ENCODE data around the gene YOD1.

The YOD1 gene

GRCh38 chr1:207050480-207051190 is 373 bp downstream of the YOD1 start:
- TF ChIP-seq EZH2 (IDR thresholded peaks at IDR 0.05; ENCODE audit: borderline replicate concordance, low read length): no peak
- no peak for TF ChIP-seq CTCF (IDR thresholded peaks at IDR 0.05; ENCODE audit: low read length)
- peak overlapping the region; percentile 61 for H3K27ac ChIP-seq (ENCODE audit: low read depth, low read length, poor library complexity, severe bottlenecking)
- H3K27me3 ChIP-seq (ENCODE audit: insufficient read depth, low read length): no peaks in the 10 kb centered on the region
- no peaks in the 10 kb centered on the region for H3K9me3 ChIP-seq (ENCODE audit: low read length)
- H4K20me1 ChIP-seq (ENCODE audit: insufficient read depth, low read length): no peaks in the 10 kb centered on the region; the same call in 1 of the 2 replicates
- peak overlapping the region; percentile 91 for H3K4me2 ChIP-seq (ENCODE audit: low read length)
- peak overlapping the region; percentile 96 for H3K4me3 ChIP-seq (ENCODE audit: low read depth, low read length, poor library complexity, severe bottlenecking)
- peaks cover 5% of the 10 kb centered on the region; the same call in 1 of the 2 replicates for H3F3A ChIP-seq (ENCODE audit: insufficient read depth, low read length)
- peak overlapping the region; percentile 84; the same call in 1 of the 2 replicates for H2AFZ ChIP-seq (ENCODE audit: low read length)
- peaks cover 41% of the 10 kb centered on the region for H3K79me2 ChIP-seq (ENCODE audit: insufficient read depth, low read length)
- H3K9me2 ChIP-seq (ENCODE audit: low read depth, low read length): no peaks in the 10 kb centered on the region
- H3K4me1 ChIP-seq (ENCODE audit: insufficient read depth, low read length, severe bottlenecking): peaks cover 70% of the 10 kb centered on the region
- H3K36me3 ChIP-seq (ENCODE audit: insufficient read depth, low read length): peaks cover 40% of the 10 kb centered on the region
- peak overlapping the region; percentile 98 for H3K9ac ChIP-seq (ENCODE audit: low read length)

GRCh38 chr1:207049974-207050391 is 1.0 kb downstream of the YOD1 start:
- no peak overlapping the region for H2AFZ ChIP-seq (ENCODE audit: low read length)
- peaks cover 70% of the 10 kb centered on the region for H3K4me1 ChIP-seq (ENCODE audit: insufficient read depth, low read length, severe bottlenecking)
- no peaks in the 10 kb centered on the region for H3K27me3 ChIP-seq (ENCODE audit: insufficient read depth, low read length)
- peaks cover 5% of the 10 kb centered on the region; the same call in 1 of the 2 replicates for H3F3A ChIP-seq (ENCODE audit: insufficient read depth, low read length)
- no peaks in the 10 kb centered on the region; the same call in 1 of the 2 replicates for H4K20me1 ChIP-seq (ENCODE audit: insufficient read depth, low read length)
- peak overlapping the region; percentile 96 for H3K4me3 ChIP-seq (ENCODE audit: low read depth, low read length, poor library complexity, severe bottlenecking)
- H3K9me3 ChIP-seq (ENCODE audit: low read length): no peaks in the 10 kb centered on the region
- peak overlapping the region; percentile 98 for H3K9ac ChIP-seq (ENCODE audit: low read length)
- peak overlapping the region; percentile 91 for H3K4me2 ChIP-seq (ENCODE audit: low read length)
- H3K36me3 ChIP-seq (ENCODE audit: insufficient read depth, low read length): peaks cover 47% of the 10 kb centered on the region
- H3K27ac ChIP-seq (ENCODE audit: low read depth, low read length, poor library complexity, severe bottlenecking): peak overlapping the region; percentile 61
- TF ChIP-seq EZH2 (IDR thresholded peaks at IDR 0.05; ENCODE audit: borderline replicate concordance, low read length) (no peak), CTCF (IDR thresholded peaks at IDR 0.05; ENCODE audit: low read length) (peak; percentile 86)
- H3K79me2 ChIP-seq (ENCODE audit: insufficient read depth, low read length): peaks cover 41% of the 10 kb centered on the region
- no peaks in the 10 kb centered on the region for H3K9me2 ChIP-seq (ENCODE audit: low read depth, low read length)

GRCh38 chr1:207049514-207049913 is 1.5 kb downstream of the YOD1 start:
- Histone ChIP-seq H3K9ac (ENCODE audit: low read length) (peak overlapping the region; percentile 98), H3K79me2 (ENCODE audit: insufficient read depth, low read length) (peaks cover 41% of the 10 kb centered on the region), H3K27ac (ENCODE audit: low read depth, low read length, poor library complexity, severe bottlenecking) (no peak overlapping the region), H3K9me2 (ENCODE audit: low read depth, low read length) (no peaks in the 10 kb centered on the region), H3K27me3 (ENCODE audit: insufficient read depth, low read length) (no peaks in the 10 kb centered on the region), H3K9me3 (ENCODE audit: low read length) (no peaks in the 10 kb centered on the region), H3K4me3 (ENCODE audit: low read depth, low read length, poor library complexity, severe bottlenecking) (peak overlapping the region; percentile 96), H3K4me2 (ENCODE audit: low read length) (peak overlapping the region; percentile 91), H3F3A (ENCODE audit: insufficient read depth, low read length) (peaks cover 5% of the 10 kb centered on the region; the same call in 1 of the 2 replicates), H3K4me1 (ENCODE audit: insufficient read depth, low read length, severe bottlenecking) (peaks cover 66% of the 10 kb centered on the region), H2AFZ (ENCODE audit: low read length) (no peak overlapping the region), H3K36me3 (ENCODE audit: insufficient read depth, low read length) (peaks cover 51% of the 10 kb centered on the region), H4K20me1 (ENCODE audit: insufficient read depth, low read length) (no peaks in the 10 kb centered on the region; the same call in 1 of the 2 replicates)
- TF ChIP-seq EZH2 (IDR thresholded peaks at IDR 0.05; ENCODE audit: borderline replicate concordance, low read length): no peak
- TF ChIP-seq CTCF (IDR thresholded peaks at IDR 0.05; ENCODE audit: low read length): no peak
